ENCODE measurements around the gene SIL1.

DNA sequence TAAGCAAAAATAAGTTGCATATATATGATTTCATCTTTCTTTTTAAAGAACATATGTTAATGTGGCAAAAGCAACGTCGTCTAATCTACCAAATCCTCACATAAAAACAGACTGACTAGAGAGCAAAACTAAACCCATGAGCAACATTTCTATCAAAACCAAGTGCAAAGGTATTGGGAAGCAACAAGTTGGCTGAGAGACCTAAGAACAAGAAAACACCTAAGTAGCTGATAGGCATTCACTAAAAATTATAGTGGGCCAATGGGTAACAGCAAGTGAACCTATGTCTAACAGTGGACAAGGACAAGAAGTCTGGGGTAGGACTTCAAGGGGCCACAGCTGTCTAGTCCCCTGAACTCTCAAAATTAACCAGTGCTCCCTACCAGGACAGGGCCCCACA is 130.1 kb downstream of the SIL1 start:
- TF ChIP-seq EHMT2 (IDR thresholded peaks at IDR 0.05; ENCODE audit: low read depth): no peak
- no peak for TF ChIP-seq POLR2A (IDR thresholded peaks at IDR 0.05; ENCODE audit: low read length)
- TF ChIP-seq, protein P1, sequence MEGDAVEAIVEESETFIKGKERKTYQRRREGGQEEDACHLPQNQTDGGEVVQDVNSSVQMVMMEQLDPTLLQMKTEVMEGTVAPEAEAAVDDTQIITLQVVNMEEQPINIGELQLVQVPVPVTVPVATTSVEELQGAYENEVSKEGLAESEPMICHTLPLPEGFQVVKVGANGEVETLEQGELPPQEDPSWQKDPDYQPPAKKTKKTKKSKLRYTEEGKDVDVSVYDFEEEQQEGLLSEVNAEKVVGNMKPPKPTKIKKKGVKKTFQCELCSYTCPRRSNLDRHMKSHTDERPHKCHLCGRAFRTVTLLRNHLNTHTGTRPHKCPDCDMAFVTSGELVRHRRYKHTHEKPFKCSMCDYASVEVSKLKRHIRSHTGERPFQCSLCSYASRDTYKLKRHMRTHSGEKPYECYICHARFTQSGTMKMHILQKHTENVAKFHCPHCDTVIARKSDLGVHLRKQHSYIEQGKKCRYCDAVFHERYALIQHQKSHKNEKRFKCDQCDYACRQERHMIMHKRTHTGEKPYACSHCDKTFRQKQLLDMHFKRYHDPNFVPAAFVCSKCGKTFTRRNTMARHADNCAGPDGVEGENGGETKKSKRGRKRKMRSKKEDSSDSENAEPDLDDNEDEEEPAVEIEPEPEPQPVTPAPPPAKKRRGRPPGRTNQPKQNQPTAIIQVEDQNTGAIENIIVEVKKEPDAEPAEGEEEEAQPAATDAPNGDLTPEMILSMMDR (IDR thresholded peaks at IDR 0.05): no peak
- TF ChIP-seq TFCP2L1 (CRISPR knock-in tag; IDR thresholded peaks at IDR 0.05): no peak
- TF ChIP-seq MYC (IDR thresholded peaks at IDR 0.05; ENCODE audit: borderline replicate concordance, low read length): no peak
- TF ChIP-seq, protein P2, sequence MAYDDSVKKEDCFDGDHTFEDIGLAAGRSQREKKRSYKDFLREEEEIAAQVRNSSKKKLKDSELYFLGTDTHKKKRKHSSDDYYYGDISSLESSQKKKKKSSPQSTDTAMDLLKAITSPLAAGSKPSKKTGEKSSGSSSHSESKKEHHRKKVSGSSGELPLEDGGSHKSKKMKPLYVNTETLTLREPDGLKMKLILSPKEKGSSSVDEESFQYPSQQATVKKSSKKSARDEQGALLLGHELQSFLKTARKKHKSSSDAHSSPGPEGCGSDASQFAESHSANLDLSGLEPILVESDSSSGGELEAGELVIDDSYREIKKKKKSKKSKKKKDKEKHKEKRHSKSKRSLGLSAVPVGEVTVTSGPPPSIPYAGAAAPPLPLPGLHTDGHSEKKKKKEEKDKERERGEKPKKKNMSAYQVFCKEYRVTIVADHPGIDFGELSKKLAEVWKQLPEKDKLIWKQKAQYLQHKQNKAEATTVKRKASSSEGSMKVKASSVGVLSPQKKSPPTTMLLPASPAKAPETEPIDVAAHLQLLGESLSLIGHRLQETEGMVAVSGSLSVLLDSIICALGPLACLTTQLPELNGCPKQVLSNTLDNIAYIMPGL (CRISPR knock-in tag; IDR thresholded peaks at IDR 0.05; ENCODE audit: borderline replicate concordance): no peak
- TF ChIP-seq, protein P3, sequence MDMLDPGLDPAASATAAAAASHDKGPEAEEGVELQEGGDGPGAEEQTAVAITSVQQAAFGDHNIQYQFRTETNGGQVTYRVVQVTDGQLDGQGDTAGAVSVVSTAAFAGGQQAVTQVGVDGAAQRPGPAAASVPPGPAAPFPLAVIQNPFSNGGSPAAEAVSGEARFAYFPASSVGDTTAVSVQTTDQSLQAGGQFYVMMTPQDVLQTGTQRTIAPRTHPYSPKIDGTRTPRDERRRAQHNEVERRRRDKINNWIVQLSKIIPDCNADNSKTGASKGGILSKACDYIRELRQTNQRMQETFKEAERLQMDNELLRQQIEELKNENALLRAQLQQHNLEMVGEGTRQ (IDR thresholded peaks at IDR 0.05): no peak
- TF ChIP-seq JUNB (IDR thresholded peaks at IDR 0.05): no peak
- no peak for TF ChIP-seq CBX8 (IDR thresholded peaks at IDR 0.05)

Measured in A549 (cell line).